Activated naive CD4-positive, alpha-beta T cell treated with anti-CD3 and anti-CD28 coated beads for 36 hours (primary cell): ENCODE measurements around the gene ACER1. TPM values are rescaled to one million over a fixed set of nuclear protein-coding genes. Genes with fewer than 3 reads are reported as not detected.

ENCODE experiments used
- CTCF ChIA-PET: fragments of 350-600 bp; sonication (Branson Sonifier 250); formaldehyde crosslinking; loops from one replicate; lab custom pipeline; 2021; ENCODE audit warnings: antibody characterized with exemption; lab: Charles Lee
- DNase-seq: peaks from one replicate; pipeline ENCODE4 v3.0.0-alpha.2; 2020
- H3K27ac Mint-ChIP-seq: one replicate; pipeline ENCODE4 v1.8.0; 2021; ENCODE audit warnings: mild to moderate bottlenecking, mixed read lengths
- H3K27me3 Mint-ChIP-seq: one replicate; pipeline ENCODE4 v1.8.0; 2021; ENCODE audit warnings: low read depth, mixed read lengths
- H3K36me3 Mint-ChIP-seq: one replicate; pipeline ENCODE4 v1.8.0; 2021; ENCODE audit warnings: low read depth, mixed read lengths
- H3K4me1 Mint-ChIP-seq: one replicate; pipeline ENCODE4 v1.8.0; 2021; ENCODE audit warnings: low read depth, mixed read lengths
- H3K4me3 Mint-ChIP-seq: one replicate; pipeline ENCODE4 v1.8.0; 2021; ENCODE audit warnings: mild to moderate bottlenecking, moderate library complexity, mixed read lengths
- H3K9me3 Mint-ChIP-seq: one replicate; pipeline ENCODE4 v1.8.0; 2021; ENCODE audit warnings: mixed read lengths
- intact Hi-C: fragments of 100-400 bp; cut with micrococcal nuclease; formaldehyde crosslinking; loops from one replicate; pipeline ENCODE4 v1.15.1; 2023
- total RNA-seq, 2 experiments: library from RNA; stranded (reverse); gene quantifications; one replicate each; pipeline ENCODE4 v1.2.3, GENCODE V29; 2021

The ACER1 gene
- total RNA-seq, 2 experiments from 2014 or later, result not detected

DNA sequence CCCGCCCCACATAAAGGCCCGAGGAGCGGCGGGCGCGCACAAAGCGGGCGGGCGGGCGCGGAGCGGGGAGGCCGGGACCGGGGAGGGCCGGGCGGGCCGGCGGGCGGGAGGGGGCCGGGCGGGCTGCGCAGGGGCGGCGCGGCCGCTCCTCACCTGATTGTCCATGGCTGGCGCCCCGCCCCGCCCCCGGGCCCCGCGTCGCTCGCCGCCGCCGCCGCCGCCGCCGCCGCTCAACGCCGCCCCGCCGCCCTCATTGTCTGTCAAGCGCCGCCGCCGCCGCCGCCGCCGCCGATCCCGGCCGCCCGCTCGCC, 53.8 kb downstream of the ACER1 start:
- H3K27ac Mint-ChIP-seq, result no peak overlapping the region
- H3K9me3 Mint-ChIP-seq, result no peaks in the 10 kb centered on the region
- H3K4me3 Mint-ChIP-seq, result peak overlapping the region; percentile 54
- no peak for DNase-seq
- H3K4me1 Mint-ChIP-seq, result peaks cover 33% of the 10 kb centered on the region
- no peaks in the 10 kb centered on the region for H3K27me3 Mint-ChIP-seq
- H3K36me3 Mint-ChIP-seq, result peaks cover 6% of the 10 kb centered on the region
- intact Hi-C loops, result loop anchor here (10.0 kb wide), 1 partner anchor 225 kb away; the partner anchor contains the start of gene TUBB4A
- CTCF ChIA-PET, result no interaction called here

DNA sequence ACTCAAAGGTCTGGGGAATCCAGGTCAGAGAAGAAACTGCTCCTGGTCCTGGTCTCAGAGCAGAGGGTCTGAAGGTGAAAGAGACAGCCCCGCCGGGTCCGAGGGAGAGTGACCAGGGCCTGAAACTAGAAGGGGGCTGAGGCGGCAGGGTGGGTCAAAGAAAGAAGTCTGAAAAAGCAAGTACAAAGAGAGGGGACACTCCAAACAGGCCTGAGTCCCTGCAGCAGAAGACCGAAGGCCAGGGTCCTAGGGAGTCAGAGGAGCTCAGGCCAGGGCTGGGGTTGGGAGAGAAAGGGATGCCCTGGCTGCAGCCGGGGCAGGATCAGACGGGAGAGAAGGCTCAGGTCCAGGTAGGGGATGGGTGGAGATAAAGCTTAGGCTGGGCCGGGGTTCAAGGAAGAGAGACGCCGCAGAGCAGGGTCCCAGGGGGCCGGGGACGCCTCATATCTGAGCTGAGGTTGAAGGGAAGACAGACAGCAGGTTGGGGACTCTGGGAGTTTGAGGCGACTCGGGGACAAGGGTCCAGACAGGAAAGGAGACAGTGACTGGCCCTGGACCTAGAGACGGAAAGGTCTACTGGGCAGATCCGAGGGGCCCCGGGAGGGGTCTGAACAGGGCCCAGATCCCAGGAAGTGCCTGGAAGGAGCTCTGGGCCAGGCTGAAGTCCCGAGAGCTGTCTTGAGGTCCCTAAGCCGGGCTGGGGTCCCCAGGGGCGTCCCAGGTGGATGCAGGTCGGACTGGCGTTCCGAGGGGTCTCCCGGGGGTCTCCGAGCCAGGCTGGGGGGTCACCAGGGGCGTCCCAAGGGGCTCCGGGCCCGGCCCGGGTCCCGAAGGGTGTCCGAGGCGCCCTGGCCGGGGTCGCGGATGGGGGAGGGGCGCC, 54.4 kb downstream of the ACER1 start:
- peaks cover 6% of the 10 kb centered on the region for H3K36me3 Mint-ChIP-seq

DNA sequence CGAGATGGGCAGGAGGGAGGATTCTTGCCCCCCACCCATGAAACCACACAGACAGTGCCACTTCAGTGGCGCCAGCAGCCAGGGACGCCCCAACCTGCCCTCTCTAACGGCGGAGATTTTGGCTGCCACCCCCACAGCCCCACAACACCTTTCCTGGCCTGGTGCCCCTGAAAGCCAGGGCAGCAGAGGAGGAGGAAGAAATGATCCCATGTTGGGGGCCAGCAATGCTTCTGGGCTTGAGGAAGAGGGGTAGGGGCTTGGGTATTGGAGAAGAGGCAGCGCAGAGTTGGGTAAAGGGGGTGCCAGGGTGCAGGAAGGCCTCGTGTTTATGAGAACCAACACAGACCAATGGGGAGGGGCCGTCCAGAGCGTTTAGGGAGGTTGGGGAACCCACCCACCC, 55.4 kb downstream of the ACER1 start:
- H3K4me3 Mint-ChIP-seq, result peak overlapping the region; percentile 94
- H3K36me3 Mint-ChIP-seq, result peaks cover 6% of the 10 kb centered on the region
- DNase-seq, result no peak
- no peaks in the 10 kb centered on the region for H3K9me3 Mint-ChIP-seq
- intact Hi-C loops, result loop anchor here (10.0 kb wide), 1 partner anchor 227 kb away; the partner anchor contains the start of gene TUBB4A
- H3K27me3 Mint-ChIP-seq, result no peaks in the 10 kb centered on the region
- H3K27ac Mint-ChIP-seq, result peak overlapping the region; percentile 87
- CTCF ChIA-PET, result no interaction called here
- H3K4me1 Mint-ChIP-seq, result peaks cover 46% of the 10 kb centered on the region

More for the DNA sequence above, 54.4 kb downstream of the ACER1 start:
- intact Hi-C loops, result loop anchor here (10.0 kb wide), 1 partner anchor 226 kb away; the partner anchor contains the start of gene TUBB4A
- Mint-ChIP-seq H3K27ac (peak overlapping the region; percentile 87), H3K4me1 (peaks cover 39% of the 10 kb centered on the region), H3K9me3 (no peaks in the 10 kb centered on the region), H3K27me3 (no peaks in the 10 kb centered on the region), H3K4me3 (peak overlapping the region; percentile 94)
- CTCF ChIA-PET, result no interaction called here
- no peak for DNase-seq

DNA sequence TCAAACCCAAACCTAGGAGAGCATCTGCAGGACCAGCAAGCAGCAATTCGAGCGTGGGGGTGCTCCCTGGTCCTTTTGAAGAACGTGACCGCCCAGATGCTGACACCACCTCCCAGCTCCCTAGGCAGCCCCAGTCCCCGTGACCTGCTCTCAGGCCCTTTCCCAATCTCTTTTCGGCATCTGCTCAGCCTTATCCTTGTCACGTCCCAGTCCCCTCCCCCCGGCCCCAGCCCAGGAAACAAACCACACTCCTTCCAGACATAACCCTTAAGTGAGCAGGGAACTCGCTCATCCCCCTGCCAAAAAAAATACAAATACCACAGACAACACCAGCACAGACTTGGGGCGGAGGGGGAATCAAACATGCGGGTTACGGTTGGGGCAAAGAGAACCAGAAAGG, 57.0 kb downstream of the ACER1 start:
- intact Hi-C loops, result loop anchor here (10.0 kb wide), 1 partner anchor 228 kb away; the partner anchor contains the start of gene TUBB4A
- H3K36me3 Mint-ChIP-seq, result peaks cover 8% of the 10 kb centered on the region
- H3K27me3 Mint-ChIP-seq, result no peaks in the 10 kb centered on the region
- H3K27ac Mint-ChIP-seq, result peak overlapping the region; percentile 10
- CTCF ChIA-PET, result interaction anchor here (0.6 to 0.8 kb wide), 2 partner anchors 11 to 18 kb away, joined by 3 read pairs; no protein-coding TSS in a partner anchor
- no peak for DNase-seq
- H3K4me1 Mint-ChIP-seq, result peaks cover 57% of the 10 kb centered on the region
- H3K4me3 Mint-ChIP-seq, result no peak overlapping the region
- no peaks in the 10 kb centered on the region for H3K9me3 Mint-ChIP-seq

DNA sequence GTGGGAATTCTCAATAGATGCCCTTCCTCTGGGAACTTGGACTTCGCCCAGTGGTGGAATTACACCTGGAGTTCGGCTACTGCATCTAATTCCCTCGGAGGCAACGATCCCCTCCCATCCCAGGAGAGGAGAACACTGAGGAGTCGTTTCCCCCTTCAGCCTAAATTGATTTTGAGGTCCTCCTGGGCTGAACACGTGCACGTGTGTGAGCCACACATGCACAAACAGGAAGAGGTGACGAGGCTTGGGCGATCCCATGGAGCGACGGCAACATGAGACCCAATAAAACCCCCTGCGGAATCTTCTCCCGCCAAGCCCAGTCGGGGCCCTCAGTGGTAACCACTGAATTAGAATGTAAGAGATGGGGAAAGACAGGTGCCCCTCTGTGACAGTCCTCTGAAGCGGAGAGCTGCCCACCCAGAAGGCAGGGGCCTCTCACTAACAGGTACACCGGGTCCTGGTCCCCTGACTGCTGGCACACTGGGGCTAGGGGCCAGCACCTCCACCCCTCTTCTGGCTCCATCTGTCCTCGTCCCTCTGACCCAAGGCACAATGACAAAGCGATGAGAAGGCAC, 58.2 kb downstream of the ACER1 start:
- no peak for DNase-seq
- Mint-ChIP-seq H3K27me3 (no peaks in the 10 kb centered on the region), H3K27ac (no peak overlapping the region), H3K9me3 (no peaks in the 10 kb centered on the region), H3K4me1 (peaks cover 62% of the 10 kb centered on the region), H3K36me3 (peaks cover 13% of the 10 kb centered on the region), H3K4me3 (no peak overlapping the region)
- intact Hi-C loops, result loop anchor here (10.0 kb wide), 1 partner anchor 230 kb away; the partner anchor contains the start of gene TUBB4A
- CTCF ChIA-PET, result interaction anchor here (1.3 kb wide), 1 partner anchor 15 kb away, joined by 3 read pairs; no protein-coding TSS in a partner anchor

DNA sequence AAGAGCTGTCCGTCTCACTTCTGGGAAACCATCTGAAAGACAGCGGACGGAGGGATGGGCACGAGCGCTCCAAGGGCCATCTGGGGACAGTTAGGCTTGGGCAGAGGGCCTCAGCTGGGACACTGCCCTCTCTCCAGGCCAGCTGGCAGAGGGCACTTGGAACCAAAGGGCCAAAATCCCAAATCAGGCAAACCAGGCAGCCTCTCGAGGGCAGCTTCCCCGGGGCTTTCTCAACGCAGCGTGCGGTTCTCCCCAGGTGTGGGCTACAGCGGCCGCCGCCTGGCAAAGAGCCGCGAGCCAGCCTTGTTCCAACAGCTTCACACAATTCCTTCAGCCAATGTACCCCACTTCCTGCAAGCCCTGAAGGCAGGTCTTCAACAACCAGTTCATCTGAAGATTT, 58.7 kb downstream of the ACER1 start:
- peaks cover 18% of the 10 kb centered on the region for H3K36me3 Mint-ChIP-seq
- H3K9me3 Mint-ChIP-seq, result no peaks in the 10 kb centered on the region
- no peaks in the 10 kb centered on the region for H3K27me3 Mint-ChIP-seq
- intact Hi-C loops, result loop anchor here (10.0 kb wide), 1 partner anchor 230 kb away; the partner anchor contains the start of gene TUBB4A
- DNase-seq, result no peak
- H3K4me3 Mint-ChIP-seq, result no peak overlapping the region
- peaks cover 62% of the 10 kb centered on the region for H3K4me1 Mint-ChIP-seq
- no peak overlapping the region for H3K27ac Mint-ChIP-seq
- CTCF ChIA-PET, result interaction anchor here (1.3 kb wide), 1 partner anchor 14 kb away, joined by 3 read pairs; no protein-coding TSS in a partner anchor

DNA sequence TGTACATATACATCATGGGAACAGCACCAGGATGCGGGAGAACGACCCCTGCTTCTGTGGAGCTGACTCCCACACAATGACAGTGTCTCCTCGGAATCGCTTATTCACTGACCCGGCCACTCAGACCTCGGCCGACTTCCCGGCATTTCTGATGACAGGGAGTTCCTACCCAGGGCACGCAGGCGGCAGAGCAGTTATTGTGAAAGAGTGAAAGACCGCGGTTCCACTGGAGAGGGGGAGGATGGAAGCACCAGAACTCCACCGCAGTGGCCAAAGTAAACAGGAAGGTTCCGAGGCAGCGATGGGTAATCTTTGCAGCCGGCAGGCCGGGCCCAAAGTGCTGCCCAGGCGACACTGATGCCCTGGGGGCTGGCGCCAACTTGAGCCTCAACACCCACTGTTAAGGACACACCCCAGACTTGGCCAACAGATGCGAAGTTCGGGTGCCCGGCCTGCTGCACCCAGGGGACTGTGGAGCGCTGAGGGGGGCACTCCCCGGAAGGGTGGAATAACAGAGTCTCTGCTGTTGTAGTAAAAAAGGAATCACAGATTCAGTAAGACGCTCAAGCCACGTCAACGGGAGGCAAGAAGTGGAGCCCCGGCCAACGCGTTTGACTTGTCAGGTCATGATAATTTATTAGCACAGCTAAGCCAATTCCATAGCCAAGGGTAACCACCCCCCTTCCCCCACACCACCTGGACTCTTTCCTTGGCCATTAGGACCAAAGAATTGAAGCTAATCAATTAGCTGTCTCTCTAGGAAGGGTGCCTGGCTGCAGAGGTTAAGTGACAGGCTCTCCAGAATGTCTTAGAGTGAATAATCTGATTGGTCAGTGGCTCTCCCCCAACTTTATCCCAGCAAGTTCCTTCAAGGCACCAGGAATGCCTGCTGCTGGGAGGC, 59.5 kb downstream of the ACER1 start:
- H3K9me3 Mint-ChIP-seq, result no peaks in the 10 kb centered on the region
- no peak overlapping the region for H3K27ac Mint-ChIP-seq
- peaks cover 61% of the 10 kb centered on the region for H3K4me1 Mint-ChIP-seq
- no peaks in the 10 kb centered on the region for H3K27me3 Mint-ChIP-seq
- H3K4me3 Mint-ChIP-seq, result no peak overlapping the region
- CTCF ChIA-PET, result no interaction called here
- no peak for DNase-seq
- intact Hi-C loops, result loop anchor here (10.0 kb wide), 1 partner anchor 231 kb away; the partner anchor contains the start of gene TUBB4A
- peaks cover 18% of the 10 kb centered on the region for H3K36me3 Mint-ChIP-seq

DNA sequence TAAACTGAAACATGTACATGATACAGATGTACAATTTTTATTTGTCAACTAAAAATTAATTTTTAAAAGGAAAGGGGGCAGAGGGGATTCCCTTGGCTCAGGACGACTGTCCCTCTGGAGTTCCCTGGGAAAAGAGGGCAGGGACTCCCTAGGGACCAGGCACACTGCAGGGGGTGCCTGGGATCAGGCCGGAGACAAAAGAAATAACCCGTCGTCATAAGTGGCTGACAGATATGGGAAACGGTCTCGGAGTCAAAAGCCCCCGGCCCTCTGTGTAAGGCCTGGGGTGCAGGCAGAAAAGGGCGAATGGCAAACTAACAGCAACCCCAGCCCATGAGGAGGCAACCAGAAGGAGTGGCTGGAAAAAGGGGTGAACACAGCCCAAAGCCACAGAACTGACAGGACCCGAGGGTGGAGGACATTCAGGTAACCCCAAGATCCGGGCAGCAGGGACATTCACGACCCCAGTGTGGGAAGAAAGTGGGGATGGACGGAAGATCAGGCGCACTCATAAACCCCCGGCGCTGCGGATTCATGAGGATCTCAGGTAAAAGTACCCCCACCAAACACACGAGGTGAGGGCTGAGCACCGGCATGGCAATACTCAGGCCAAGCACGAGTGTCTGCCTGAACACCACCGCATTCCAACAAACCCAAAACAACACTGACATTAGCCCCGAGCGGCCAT, 60.4 kb downstream of the ACER1 start:
- DNase-seq, result no peak
- Mint-ChIP-seq H3K36me3 (peaks cover 18% of the 10 kb centered on the region), H3K27me3 (no peaks in the 10 kb centered on the region), H3K9me3 (no peaks in the 10 kb centered on the region), H3K27ac (no peak overlapping the region), H3K4me3 (no peak overlapping the region), H3K4me1 (peaks cover 52% of the 10 kb centered on the region)
- intact Hi-C loops, result loop anchor here (10.0 kb wide), 1 partner anchor 232 kb away; the partner anchor contains the start of gene TUBB4A
- CTCF ChIA-PET, result no interaction called here

DNA sequence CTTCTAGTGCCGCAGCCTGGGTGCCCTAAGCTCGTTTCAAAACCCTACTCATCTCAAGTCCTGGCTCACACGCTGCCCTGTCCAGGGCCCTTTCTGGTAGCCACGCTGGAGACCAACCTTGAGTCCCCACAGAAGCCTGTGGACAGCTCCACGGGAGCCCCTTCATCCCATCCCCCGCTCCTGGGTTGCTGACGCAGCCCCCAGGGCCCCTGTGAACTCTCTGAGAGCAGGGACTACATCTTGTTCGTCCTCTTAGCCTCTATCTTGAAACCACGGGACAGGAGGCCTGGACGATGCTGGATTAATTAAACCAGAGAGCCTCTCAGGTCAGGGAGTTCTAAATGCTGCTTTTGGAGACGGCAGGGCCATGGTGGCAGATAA, 61.0 kb downstream of the ACER1 start:
- no peaks in the 10 kb centered on the region for H3K27me3 Mint-ChIP-seq
- CTCF ChIA-PET, result no interaction called here
- peaks cover 18% of the 10 kb centered on the region for H3K36me3 Mint-ChIP-seq
- H3K27ac Mint-ChIP-seq, result no peak overlapping the region
- no peaks in the 10 kb centered on the region for H3K9me3 Mint-ChIP-seq
- intact Hi-C loops, result loop anchor here (10.0 kb wide), 1 partner anchor 232 kb away; the partner anchor contains the start of gene TUBB4A
- peaks cover 45% of the 10 kb centered on the region for H3K4me1 Mint-ChIP-seq
- H3K4me3 Mint-ChIP-seq, result no peak overlapping the region
- DNase-seq, result no peak

DNA sequence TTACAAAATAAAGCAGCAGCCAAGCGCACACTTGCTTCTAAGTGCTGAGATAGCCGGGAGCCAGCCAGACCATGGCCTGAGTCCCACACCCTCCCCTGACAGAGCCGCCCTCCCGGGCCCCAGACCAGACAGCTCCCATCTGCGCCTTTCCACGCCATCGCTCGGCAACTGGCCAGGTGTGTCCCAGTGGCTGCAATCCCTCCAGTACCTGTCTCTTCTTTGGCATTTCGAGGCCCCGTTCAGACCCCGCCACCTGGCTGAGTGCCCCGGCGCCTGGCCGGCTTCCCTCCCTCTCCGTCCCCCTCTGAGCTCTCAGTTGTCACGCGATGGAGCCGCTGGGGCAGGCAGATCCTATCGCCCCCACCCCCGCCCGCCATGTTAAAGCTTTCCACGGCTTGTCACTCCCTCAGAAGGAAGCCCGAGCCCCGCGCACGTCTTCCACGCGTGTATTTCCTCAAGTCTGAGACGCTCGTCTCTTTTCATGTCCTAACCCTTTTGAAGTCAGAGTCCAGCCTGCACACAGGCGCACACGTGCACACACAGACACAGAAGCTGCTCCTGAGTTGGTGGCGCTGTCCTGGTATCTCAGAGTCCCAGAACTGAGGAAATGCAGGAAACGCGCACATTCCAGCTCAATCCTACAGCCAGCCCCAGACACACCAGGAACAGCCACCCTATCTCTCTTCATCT, 61.5 kb downstream of the ACER1 start:
- Mint-ChIP-seq H3K27ac (no peak overlapping the region), H3K4me1 (peaks cover 40% of the 10 kb centered on the region), H3K4me3 (no peak overlapping the region), H3K9me3 (no peaks in the 10 kb centered on the region), H3K36me3 (peaks cover 18% of the 10 kb centered on the region), H3K27me3 (no peaks in the 10 kb centered on the region)
- CTCF ChIA-PET, result no interaction called here
- intact Hi-C loops, result loop anchor here (10.0 kb wide), 1 partner anchor 233 kb away; the partner anchor contains the start of gene TUBB4A
- DNase-seq, result no peak

DNA sequence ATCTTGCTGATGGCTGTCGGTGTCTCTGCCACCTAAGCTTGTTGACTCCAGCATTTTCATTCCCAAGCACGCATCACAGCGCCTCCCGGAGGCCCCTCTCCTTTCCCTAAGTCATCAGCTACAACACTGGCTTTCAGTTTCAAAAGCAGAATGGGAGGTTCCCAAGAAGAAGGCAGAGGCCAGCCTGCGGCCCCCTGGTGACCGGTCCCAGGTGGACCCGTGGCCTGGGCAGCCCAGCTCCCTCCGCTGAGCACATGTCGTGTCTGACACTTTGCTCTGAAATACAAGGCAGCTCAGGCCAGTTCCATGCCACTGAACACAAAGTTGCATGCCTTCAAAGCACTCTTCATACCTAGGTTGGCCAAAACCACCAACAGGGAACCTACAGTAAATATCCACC, 62.2 kb downstream of the ACER1 start:
- H3K27ac Mint-ChIP-seq, result no peak overlapping the region

More for the DNA sequence above, 62.2 kb downstream of the ACER1 start:
- no peaks in the 10 kb centered on the region for H3K9me3 Mint-ChIP-seq
- peaks cover 17% of the 10 kb centered on the region for H3K36me3 Mint-ChIP-seq
- peaks cover 35% of the 10 kb centered on the region for H3K4me1 Mint-ChIP-seq
- H3K4me3 Mint-ChIP-seq, result no peak overlapping the region
- intact Hi-C loops, result loop anchor here (10.0 kb wide), 1 partner anchor 234 kb away; the partner anchor contains the start of gene TUBB4A
- H3K27me3 Mint-ChIP-seq, result no peaks in the 10 kb centered on the region
- no peak for DNase-seq
- CTCF ChIA-PET, result interaction anchor here (1.1 kb wide), 1 partner anchor 97 kb away, joined by 3 read pairs; no protein-coding TSS in a partner anchor
